ENCODE results near the gene SNX9. TPM values are rescaled to one million over a fixed set of nuclear protein-coding genes. Genes with fewer than 3 reads are reported as not detected.

SNX9 gene
- total and polyA plus RNA-seq, 4 donors, result 19.3 to 27.6 (median 23.3) TPM

GRCh38 chr6:157905590-157906342 lies 82.7 kb downstream of the SNX9 start:
- no peaks in the 10 kb centered on the region for H3K27me3 ChIP-seq (ENCODE audit: control insufficient read depth, insufficient read depth, low read length)
- no peak overlapping the region for H3K4me3 ChIP-seq (ENCODE audit: low read depth, low read length)
- H3K4me1 ChIP-seq (ENCODE audit: control insufficient read depth, insufficient read depth, low read length), result peaks cover 2% of the 10 kb centered on the region
- no peaks in the 10 kb centered on the region for H3K9me3 ChIP-seq (ENCODE audit: control insufficient read depth, insufficient read depth, low read length)
- H3K27ac ChIP-seq (ENCODE audit: low read depth, low read length), result no peak overlapping the region
- 70% methylated on average over 4 of the region's 11 CpGs for WGBS (ENCODE audit: insufficient coverage)
- H3K36me3 ChIP-seq (ENCODE audit: control insufficient read depth, insufficient read depth, low read length), result peaks cover 12% of the 10 kb centered on the region
- peak in 1 of 6 donors; percentile 48 for DNase-seq (ENCODE audit: low read depth in 4 of 6, low spot score in 6 of 6)

GRCh38 chr6:157906537-157907061 lies 83.6 kb downstream of the SNX9 start:
- no peaks in the 10 kb centered on the region for H3K9me3 ChIP-seq (ENCODE audit: control insufficient read depth, insufficient read depth, low read length)
- H3K36me3 ChIP-seq (ENCODE audit: control insufficient read depth, insufficient read depth, low read length), result peaks cover 16% of the 10 kb centered on the region
- no peak for DNase-seq (ENCODE audit: low read depth in 4 of 6, low spot score in 6 of 6)
- H3K4me3 ChIP-seq (ENCODE audit: low read depth, low read length), result no peak overlapping the region
- peaks cover 9% of the 10 kb centered on the region for H3K4me1 ChIP-seq (ENCODE audit: control insufficient read depth, insufficient read depth, low read length)
- H3K27ac ChIP-seq (ENCODE audit: low read depth, low read length), result no peak overlapping the region
- 71% methylated on average over 1 of the region's 2 CpGs for WGBS (ENCODE audit: insufficient coverage)
- H3K27me3 ChIP-seq (ENCODE audit: control insufficient read depth, insufficient read depth, low read length), result no peaks in the 10 kb centered on the region

- Histone ChIP-seq H3K4me3 (ENCODE audit: low read depth, low read length) (no peak overlapping the region), H3K36me3 (ENCODE audit: control insufficient read depth, insufficient read depth, low read length) (peaks cover 11% of the 10 kb centered on the region), H3K27ac (ENCODE audit: low read depth, low read length) (no peak overlapping the region), H3K27me3 (ENCODE audit: control insufficient read depth, insufficient read depth, low read length) (no peaks in the 10 kb centered on the region), H3K4me1 (ENCODE audit: control insufficient read depth, insufficient read depth, low read length) (peaks cover 14% of the 10 kb centered on the region), H3K9me3 (ENCODE audit: control insufficient read depth, insufficient read depth, low read length) (no peaks in the 10 kb centered on the region)
- WGBS (ENCODE audit: insufficient coverage), result 78% methylated on average over 6 of the region's 7 CpGs
- DNase-seq (ENCODE audit: low read depth in 4 of 6, low spot score in 6 of 6), result no peak
Observed at GRCh38 chr6:157907651-157908050, 84.6 kb downstream of the SNX9 start.

- H3K27me3 ChIP-seq (ENCODE audit: control insufficient read depth, insufficient read depth, low read length), result no peaks in the 10 kb centered on the region
- peaks cover 18% of the 10 kb centered on the region for H3K4me1 ChIP-seq (ENCODE audit: control insufficient read depth, insufficient read depth, low read length)
- no peaks in the 10 kb centered on the region for H3K9me3 ChIP-seq (ENCODE audit: control insufficient read depth, insufficient read depth, low read length)
- peaks cover 10% of the 10 kb centered on the region for H3K36me3 ChIP-seq (ENCODE audit: control insufficient read depth, insufficient read depth, low read length)
- no peak overlapping the region for H3K4me3 ChIP-seq (ENCODE audit: low read depth, low read length)
- WGBS (ENCODE audit: insufficient coverage), result 92% methylated on average over 3 of the region's 7 CpGs
- no peak for DNase-seq (ENCODE audit: low read depth in 4 of 6, low spot score in 6 of 6)
- no peak overlapping the region for H3K27ac ChIP-seq (ENCODE audit: low read depth, low read length)
Observed at GRCh38 chr6:157908369-157909281, 85.6 kb downstream of the SNX9 start.

GRCh38 chr6:157909282-157909664 lies 86.2 kb downstream of the SNX9 start:
- no peak overlapping the region for H3K4me3 ChIP-seq (ENCODE audit: low read depth, low read length)
- DNase-seq (ENCODE audit: low read depth in 4 of 6, low spot score in 6 of 6), result no peak
- peaks cover 10% of the 10 kb centered on the region for H3K36me3 ChIP-seq (ENCODE audit: control insufficient read depth, insufficient read depth, low read length)
- H3K9me3 ChIP-seq (ENCODE audit: control insufficient read depth, insufficient read depth, low read length), result no peaks in the 10 kb centered on the region
- 100% methylated on average over 1 of the region's 3 CpGs for WGBS (ENCODE audit: insufficient coverage)
- peaks cover 18% of the 10 kb centered on the region for H3K4me1 ChIP-seq (ENCODE audit: control insufficient read depth, insufficient read depth, low read length)
- no peaks in the 10 kb centered on the region for H3K27me3 ChIP-seq (ENCODE audit: control insufficient read depth, insufficient read depth, low read length)
- H3K27ac ChIP-seq (ENCODE audit: low read depth, low read length), result no peak overlapping the region

- Histone ChIP-seq H3K4me1 (ENCODE audit: control insufficient read depth, insufficient read depth, low read length) (peaks cover 18% of the 10 kb centered on the region), H3K27me3 (ENCODE audit: control insufficient read depth, insufficient read depth, low read length) (no peaks in the 10 kb centered on the region), H3K4me3 (ENCODE audit: low read depth, low read length) (no peak overlapping the region), H3K36me3 (ENCODE audit: control insufficient read depth, insufficient read depth, low read length) (peaks cover 10% of the 10 kb centered on the region), H3K27ac (ENCODE audit: low read depth, low read length) (peak overlapping the region; percentile 77), H3K9me3 (ENCODE audit: control insufficient read depth, insufficient read depth, low read length) (no peaks in the 10 kb centered on the region)
- DNase-seq (ENCODE audit: low read depth in 4 of 6, low spot score in 6 of 6), result no peak
- WGBS (ENCODE audit: insufficient coverage), result 58% methylated on average over 6 of the region's 9 CpGs
Observed at GRCh38 chr6:157911278-157911677, 88.2 kb downstream of the SNX9 start.

GRCh38 chr6:157911786-157912185 lies 88.7 kb downstream of the SNX9 start:
- peaks cover 10% of the 10 kb centered on the region for H3K36me3 ChIP-seq (ENCODE audit: control insufficient read depth, insufficient read depth, low read length)
- peak in 3 of 6 donors; percentile 9 to 23 (median 21) for DNase-seq (ENCODE audit: low read depth in 4 of 6, low spot score in 6 of 6)
- WGBS (ENCODE audit: insufficient coverage), result 28% methylated on average over 5 of the region's 5 CpGs
- H3K4me1 ChIP-seq (ENCODE audit: control insufficient read depth, insufficient read depth, low read length), result peaks cover 18% of the 10 kb centered on the region
- no peak overlapping the region for H3K4me3 ChIP-seq (ENCODE audit: low read depth, low read length)
- H3K27me3 ChIP-seq (ENCODE audit: control insufficient read depth, insufficient read depth, low read length), result no peaks in the 10 kb centered on the region
- peak overlapping the region; percentile 77 for H3K27ac ChIP-seq (ENCODE audit: low read depth, low read length)
- H3K9me3 ChIP-seq (ENCODE audit: control insufficient read depth, insufficient read depth, low read length), result no peaks in the 10 kb centered on the region

- Histone ChIP-seq H3K4me1 (ENCODE audit: control insufficient read depth, insufficient read depth, low read length) (peaks cover 18% of the 10 kb centered on the region), H3K27me3 (ENCODE audit: control insufficient read depth, insufficient read depth, low read length) (no peaks in the 10 kb centered on the region), H3K9me3 (ENCODE audit: control insufficient read depth, insufficient read depth, low read length) (no peaks in the 10 kb centered on the region), H3K27ac (ENCODE audit: low read depth, low read length) (peak overlapping the region; percentile 77), H3K36me3 (ENCODE audit: control insufficient read depth, insufficient read depth, low read length) (peaks cover 10% of the 10 kb centered on the region), H3K4me3 (ENCODE audit: low read depth, low read length) (no peak overlapping the region)
- no CpG with 5 or more reads among the region's 6 CpGs for WGBS (ENCODE audit: insufficient coverage)
- peak; percentile 66 to 95 (median 82) for DNase-seq (ENCODE audit: low read depth in 4 of 6, low spot score in 6 of 6)
Observed at GRCh38 chr6:157912326-157912725, 89.3 kb downstream of the SNX9 start.

- peaks cover 13% of the 10 kb centered on the region for H3K36me3 ChIP-seq (ENCODE audit: control insufficient read depth, insufficient read depth, low read length)
Observed at GRCh38 chr6:157921685-157922367, 98.8 kb downstream of the SNX9 start.

More at GRCh38 chr6:157921685-157922367, 98.8 kb downstream of the SNX9 start:
- DNase-seq (ENCODE audit: low read depth in 4 of 6, low spot score in 6 of 6), result no peak
- H3K4me1 ChIP-seq (ENCODE audit: control insufficient read depth, insufficient read depth, low read length), result no peaks in the 10 kb centered on the region
- H3K27me3 ChIP-seq (ENCODE audit: control insufficient read depth, insufficient read depth, low read length), result no peaks in the 10 kb centered on the region
- no peak overlapping the region for H3K4me3 ChIP-seq (ENCODE audit: low read depth, low read length)
- H3K27ac ChIP-seq (ENCODE audit: low read depth, low read length), result no peak overlapping the region
- 83% methylated on average over 2 of the region's 4 CpGs for WGBS (ENCODE audit: insufficient coverage)
- H3K9me3 ChIP-seq (ENCODE audit: control insufficient read depth, insufficient read depth, low read length), result no peaks in the 10 kb centered on the region

Measured in spinal cord (tissue), 10 donors.